ENCODE data around the gene CFB.

Gene CFB

DNA sequence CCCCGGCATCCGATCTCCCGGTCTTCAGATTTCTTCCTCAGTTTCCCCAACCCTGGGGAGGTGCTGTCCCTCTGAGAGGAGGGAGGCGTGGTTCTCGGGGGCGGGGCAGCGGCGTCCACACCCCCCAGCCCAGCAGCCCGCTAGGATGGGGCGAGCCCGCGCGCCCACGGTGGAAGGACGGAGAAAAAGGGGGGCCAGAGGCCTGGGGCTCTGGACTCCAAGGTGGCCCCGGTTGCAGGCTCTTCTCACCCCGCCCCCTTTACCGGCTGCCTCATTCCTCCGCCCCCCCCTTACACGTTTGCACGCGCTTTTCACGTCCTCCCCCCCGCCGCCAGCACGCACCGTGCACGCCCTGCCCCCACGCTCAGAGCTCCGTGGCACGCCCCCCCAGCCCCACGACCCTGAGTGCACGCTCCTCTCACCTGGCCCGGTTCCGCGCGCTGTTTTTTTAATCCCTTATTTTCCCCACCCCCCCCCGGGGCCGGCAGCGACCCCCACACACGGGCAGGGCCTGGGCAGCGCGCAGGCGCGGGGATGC, 44.4 kb upstream of the CFB start (continued):
- TF ChIP-seq, protein P1, sequence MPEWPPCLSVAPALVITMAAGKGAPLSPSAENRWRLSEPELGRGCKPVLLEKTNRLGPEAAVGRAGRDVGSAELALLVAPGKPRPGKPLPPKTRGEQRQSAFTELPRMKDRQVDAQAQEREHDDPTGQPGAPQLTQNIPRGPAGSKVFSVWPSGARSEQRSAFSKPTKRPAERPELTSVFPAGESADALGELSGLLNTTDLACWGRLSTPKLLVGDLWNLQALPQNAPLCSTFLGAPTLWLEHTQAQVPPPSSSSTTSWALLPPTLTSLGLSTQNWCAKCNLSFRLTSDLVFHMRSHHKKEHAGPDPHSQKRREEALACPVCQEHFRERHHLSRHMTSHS (tag by site-specific recombination; IDR thresholded peaks at IDR 0.05): no peak
- TF ChIP-seq, protein P2, sequence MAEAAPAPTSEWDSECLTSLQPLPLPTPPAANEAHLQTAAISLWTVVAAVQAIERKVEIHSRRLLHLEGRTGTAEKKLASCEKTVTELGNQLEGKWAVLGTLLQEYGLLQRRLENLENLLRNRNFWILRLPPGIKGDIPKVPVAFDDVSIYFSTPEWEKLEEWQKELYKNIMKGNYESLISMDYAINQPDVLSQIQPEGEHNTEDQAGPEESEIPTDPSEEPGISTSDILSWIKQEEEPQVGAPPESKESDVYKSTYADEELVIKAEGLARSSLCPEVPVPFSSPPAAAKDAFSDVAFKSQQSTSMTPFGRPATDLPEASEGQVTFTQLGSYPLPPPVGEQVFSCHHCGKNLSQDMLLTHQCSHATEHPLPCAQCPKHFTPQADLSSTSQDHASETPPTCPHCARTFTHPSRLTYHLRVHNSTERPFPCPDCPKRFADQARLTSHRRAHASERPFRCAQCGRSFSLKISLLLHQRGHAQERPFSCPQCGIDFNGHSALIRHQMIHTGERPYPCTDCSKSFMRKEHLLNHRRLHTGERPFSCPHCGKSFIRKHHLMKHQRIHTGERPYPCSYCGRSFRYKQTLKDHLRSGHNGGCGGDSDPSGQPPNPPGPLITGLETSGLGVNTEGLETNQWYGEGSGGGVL (tag by site-specific recombination; IDR thresholded peaks at IDR 0.05): no peak
- TF ChIP-seq ZNF600 (tag by site-specific recombination; IDR thresholded peaks at IDR 0.05): no peak
- no peak for TF ChIP-seq ZNF555 (tag by site-specific recombination; conservative IDR thresholded peaks at IDR 0.05)
- TF ChIP-seq, protein P3, sequence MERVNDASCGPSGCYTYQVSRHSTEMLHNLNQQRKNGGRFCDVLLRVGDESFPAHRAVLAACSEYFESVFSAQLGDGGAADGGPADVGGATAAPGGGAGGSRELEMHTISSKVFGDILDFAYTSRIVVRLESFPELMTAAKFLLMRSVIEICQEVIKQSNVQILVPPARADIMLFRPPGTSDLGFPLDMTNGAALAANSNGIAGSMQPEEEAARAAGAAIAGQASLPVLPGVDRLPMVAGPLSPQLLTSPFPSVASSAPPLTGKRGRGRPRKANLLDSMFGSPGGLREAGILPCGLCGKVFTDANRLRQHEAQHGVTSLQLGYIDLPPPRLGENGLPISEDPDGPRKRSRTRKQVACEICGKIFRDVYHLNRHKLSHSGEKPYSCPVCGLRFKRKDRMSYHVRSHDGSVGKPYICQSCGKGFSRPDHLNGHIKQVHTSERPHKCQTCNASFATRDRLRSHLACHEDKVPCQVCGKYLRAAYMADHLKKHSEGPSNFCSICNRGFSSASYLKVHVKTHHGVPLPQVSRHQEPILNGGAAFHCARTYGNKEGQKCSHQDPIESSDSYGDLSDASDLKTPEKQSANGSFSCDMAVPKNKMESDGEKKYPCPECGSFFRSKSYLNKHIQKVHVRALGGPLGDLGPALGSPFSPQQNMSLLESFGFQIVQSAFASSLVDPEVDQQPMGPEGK (tag by site-specific recombination; IDR thresholded peaks at IDR 0.05): peak; percentile 49; the same call in 1 of the 2 replicates
- TF ChIP-seq KLF8 (tag by site-specific recombination; IDR thresholded peaks at IDR 0.05): peak; percentile 26; the same call in 1 of the 2 replicates
- TF ChIP-seq, protein P4, sequence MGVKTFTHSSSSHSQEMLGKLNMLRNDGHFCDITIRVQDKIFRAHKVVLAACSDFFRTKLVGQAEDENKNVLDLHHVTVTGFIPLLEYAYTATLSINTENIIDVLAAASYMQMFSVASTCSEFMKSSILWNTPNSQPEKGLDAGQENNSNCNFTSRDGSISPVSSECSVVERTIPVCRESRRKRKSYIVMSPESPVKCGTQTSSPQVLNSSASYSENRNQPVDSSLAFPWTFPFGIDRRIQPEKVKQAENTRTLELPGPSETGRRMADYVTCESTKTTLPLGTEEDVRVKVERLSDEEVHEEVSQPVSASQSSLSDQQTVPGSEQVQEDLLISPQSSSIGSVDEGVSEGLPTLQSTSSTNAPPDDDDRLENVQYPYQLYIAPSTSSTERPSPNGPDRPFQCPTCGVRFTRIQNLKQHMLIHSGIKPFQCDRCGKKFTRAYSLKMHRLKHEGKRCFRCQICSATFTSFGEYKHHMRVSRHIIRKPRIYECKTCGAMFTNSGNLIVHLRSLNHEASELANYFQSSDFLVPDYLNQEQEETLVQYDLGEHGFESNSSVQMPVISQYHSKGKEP (tag by site-specific recombination; IDR thresholded peaks at IDR 0.05): no peak
- TF ChIP-seq ZNF530 (tag by site-specific recombination; IDR thresholded peaks at IDR 0.05; ENCODE audit: low read depth): no peak
- no peak for TF ChIP-seq WT1 (tag by site-specific recombination; IDR thresholded peaks at IDR 0.05)
- no peak for TF ChIP-seq YY1 (tag by site-specific recombination; IDR thresholded peaks at IDR 0.05)
- TF ChIP-seq SP3 (tag by site-specific recombination; IDR thresholded peaks at IDR 0.05): peak; percentile 47
- no peak for TF ChIP-seq GFI1B (tag by site-specific recombination; IDR thresholded peaks at IDR 0.05)
- TF ChIP-seq FEZF1 (tag by site-specific recombination; IDR thresholded peaks at IDR 0.05): no peak
- TF ChIP-seq ZNF341 (tag by site-specific recombination; IDR thresholded peaks at IDR 0.05; ENCODE audit: low read depth): peak; percentile 84
- TF ChIP-seq KLF10 (tag by site-specific recombination; IDR thresholded peaks at IDR 0.05): peak; percentile 69
- no peak for TF ChIP-seq OSR2 (tag by site-specific recombination; IDR thresholded peaks at IDR 0.05)
- TF ChIP-seq ZNF404 (tag by site-specific recombination; IDR thresholded peaks at IDR 0.05): no peak
- TF ChIP-seq, protein P5, sequence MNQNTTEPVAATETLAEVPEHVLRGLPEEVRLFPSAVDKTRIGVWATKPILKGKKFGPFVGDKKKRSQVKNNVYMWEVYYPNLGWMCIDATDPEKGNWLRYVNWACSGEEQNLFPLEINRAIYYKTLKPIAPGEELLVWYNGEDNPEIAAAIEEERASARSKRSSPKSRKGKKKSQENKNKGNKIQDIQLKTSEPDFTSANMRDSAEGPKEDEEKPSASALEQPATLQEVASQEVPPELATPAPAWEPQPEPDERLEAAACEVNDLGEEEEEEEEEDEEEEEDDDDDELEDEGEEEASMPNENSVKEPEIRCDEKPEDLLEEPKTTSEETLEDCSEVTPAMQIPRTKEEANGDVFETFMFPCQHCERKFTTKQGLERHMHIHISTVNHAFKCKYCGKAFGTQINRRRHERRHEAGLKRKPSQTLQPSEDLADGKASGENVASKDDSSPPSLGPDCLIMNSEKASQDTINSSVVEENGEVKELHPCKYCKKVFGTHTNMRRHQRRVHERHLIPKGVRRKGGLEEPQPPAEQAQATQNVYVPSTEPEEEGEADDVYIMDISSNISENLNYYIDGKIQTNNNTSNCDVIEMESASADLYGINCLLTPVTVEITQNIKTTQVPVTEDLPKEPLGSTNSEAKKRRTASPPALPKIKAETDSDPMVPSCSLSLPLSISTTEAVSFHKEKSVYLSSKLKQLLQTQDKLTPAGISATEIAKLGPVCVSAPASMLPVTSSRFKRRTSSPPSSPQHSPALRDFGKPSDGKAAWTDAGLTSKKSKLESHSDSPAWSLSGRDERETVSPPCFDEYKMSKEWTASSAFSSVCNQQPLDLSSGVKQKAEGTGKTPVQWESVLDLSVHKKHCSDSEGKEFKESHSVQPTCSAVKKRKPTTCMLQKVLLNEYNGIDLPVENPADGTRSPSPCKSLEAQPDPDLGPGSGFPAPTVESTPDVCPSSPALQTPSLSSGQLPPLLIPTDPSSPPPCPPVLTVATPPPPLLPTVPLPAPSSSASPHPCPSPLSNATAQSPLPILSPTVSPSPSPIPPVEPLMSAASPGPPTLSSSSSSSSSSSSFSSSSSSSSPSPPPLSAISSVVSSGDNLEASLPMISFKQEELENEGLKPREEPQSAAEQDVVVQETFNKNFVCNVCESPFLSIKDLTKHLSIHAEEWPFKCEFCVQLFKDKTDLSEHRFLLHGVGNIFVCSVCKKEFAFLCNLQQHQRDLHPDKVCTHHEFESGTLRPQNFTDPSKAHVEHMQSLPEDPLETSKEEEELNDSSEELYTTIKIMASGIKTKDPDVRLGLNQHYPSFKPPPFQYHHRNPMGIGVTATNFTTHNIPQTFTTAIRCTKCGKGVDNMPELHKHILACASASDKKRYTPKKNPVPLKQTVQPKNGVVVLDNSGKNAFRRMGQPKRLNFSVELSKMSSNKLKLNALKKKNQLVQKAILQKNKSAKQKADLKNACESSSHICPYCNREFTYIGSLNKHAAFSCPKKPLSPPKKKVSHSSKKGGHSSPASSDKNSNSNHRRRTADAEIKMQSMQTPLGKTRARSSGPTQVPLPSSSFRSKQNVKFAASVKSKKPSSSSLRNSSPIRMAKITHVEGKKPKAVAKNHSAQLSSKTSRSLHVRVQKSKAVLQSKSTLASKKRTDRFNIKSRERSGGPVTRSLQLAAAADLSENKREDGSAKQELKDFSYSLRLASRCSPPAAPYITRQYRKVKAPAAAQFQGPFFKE (tag by site-specific recombination; IDR thresholded peaks at IDR 0.05; ENCODE audit: borderline replicate concordance): no peak
- TF ChIP-seq, protein P6, sequence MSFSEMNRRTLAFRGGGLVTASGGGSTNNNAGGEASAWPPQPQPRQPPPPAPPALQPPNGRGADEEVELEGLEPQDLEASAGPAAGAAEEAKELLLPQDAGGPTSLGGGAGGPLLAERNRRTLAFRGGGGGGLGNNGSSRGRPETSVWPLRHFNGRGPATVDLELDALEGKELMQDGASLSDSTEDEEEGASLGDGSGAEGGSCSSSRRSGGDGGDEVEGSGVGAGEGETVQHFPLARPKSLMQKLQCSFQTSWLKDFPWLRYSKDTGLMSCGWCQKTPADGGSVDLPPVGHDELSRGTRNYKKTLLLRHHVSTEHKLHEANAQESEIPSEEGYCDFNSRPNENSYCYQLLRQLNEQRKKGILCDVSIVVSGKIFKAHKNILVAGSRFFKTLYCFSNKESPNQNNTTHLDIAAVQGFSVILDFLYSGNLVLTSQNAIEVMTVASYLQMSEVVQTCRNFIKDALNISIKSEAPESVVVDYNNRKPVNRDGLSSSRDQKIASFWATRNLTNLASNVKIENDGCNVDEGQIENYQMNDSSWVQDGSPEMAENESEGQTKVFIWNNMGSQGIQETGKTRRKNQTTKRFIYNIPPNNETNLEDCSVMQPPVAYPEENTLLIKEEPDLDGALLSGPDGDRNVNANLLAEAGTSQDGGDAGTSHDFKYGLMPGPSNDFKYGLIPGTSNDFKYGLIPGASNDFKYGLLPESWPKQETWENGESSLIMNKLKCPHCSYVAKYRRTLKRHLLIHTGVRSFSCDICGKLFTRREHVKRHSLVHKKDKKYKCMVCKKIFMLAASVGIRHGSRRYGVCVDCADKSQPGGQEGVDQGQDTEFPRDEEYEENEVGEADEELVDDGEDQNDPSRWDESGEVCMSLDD (tag by site-specific recombination; IDR thresholded peaks at IDR 0.05): no peak
- TF ChIP-seq YY2 (tag by site-specific recombination; IDR thresholded peaks at IDR 0.05): no peak
- no peak for TF ChIP-seq ZNF174 (tag by site-specific recombination; IDR thresholded peaks at IDR 0.05)
- TF ChIP-seq, protein P7, sequence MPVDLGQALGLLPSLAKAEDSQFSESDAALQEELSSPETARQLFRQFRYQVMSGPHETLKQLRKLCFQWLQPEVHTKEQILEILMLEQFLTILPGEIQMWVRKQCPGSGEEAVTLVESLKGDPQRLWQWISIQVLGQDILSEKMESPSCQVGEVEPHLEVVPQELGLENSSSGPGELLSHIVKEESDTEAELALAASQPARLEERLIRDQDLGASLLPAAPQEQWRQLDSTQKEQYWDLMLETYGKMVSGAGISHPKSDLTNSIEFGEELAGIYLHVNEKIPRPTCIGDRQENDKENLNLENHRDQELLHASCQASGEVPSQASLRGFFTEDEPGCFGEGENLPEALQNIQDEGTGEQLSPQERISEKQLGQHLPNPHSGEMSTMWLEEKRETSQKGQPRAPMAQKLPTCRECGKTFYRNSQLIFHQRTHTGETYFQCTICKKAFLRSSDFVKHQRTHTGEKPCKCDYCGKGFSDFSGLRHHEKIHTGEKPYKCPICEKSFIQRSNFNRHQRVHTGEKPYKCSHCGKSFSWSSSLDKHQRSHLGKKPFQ (tag by site-specific recombination; IDR thresholded peaks at IDR 0.05): no peak
- TF ChIP-seq ZNF138 (tag by site-specific recombination; IDR thresholded peaks at IDR 0.05; ENCODE audit: borderline replicate concordance): no peak
- TF ChIP-seq ZIC2 (tag by site-specific recombination; IDR thresholded peaks at IDR 0.05): no peak

Data from HEK293 (cell line).